Karpas-422 (cell line): ENCODE measurements around the gene PTK6. TPM values are rescaled to one million over a fixed set of nuclear protein-coding genes. Genes with fewer than 3 reads are reported as not detected.

Experiments used
- DNase-seq: peaks from one replicate; pipeline ENCODE4 v3.0.0-alpha.2; 2015
- H2AFZ ChIP-seq: fragments of 200-600 bp; sonication (generic); 2 replicates; pipeline ENCODE4 v1.6.1; 2014; ENCODE audit warnings: antibody characterized with exemption, low read length, mixed read lengths
- H3K27ac ChIP-seq: fragments of 200-600 bp; sonication (generic); 2 replicates; pipeline ENCODE4 v1.5.1; 2014; ENCODE audit warnings: mild to moderate bottlenecking, low read length, moderate library complexity
- H3K27me3 ChIP-seq: fragments of 200-600 bp; sonication (generic); 2 replicates; pipeline ENCODE4 v1.6.1; 2014; ENCODE audit warnings: low read length, mixed read lengths
- H3K36me3 ChIP-seq: fragments of 200-600 bp; sonication (generic); 2 replicates; pipeline ENCODE4 v1.6.1; 2014; ENCODE audit warnings: low read length, mixed read lengths; ENCODE audit not compliant: insufficient read depth
- H3K4me1 ChIP-seq: fragments of 200-600 bp; sonication (generic); 2 replicates; pipeline ENCODE4 v1.6.1; 2014; ENCODE audit warnings: mild to moderate bottlenecking, low read length, mixed read lengths
- H3K4me2 ChIP-seq: fragments of 200-600 bp; sonication (generic); 2 replicates; pipeline ENCODE4 v1.6.1; 2014; ENCODE audit warnings: low read length, low read depth, mild to moderate bottlenecking; ENCODE audit not compliant: poor library complexity, severe bottlenecking
- H3K4me3 ChIP-seq: fragments of 200-600 bp; sonication (generic); 2 replicates; pipeline ENCODE4 v1.5.1; 2014; ENCODE audit warnings: mild to moderate bottlenecking, antibody characterized with exemption, low read length, mixed read lengths
- H3K79me2 ChIP-seq: fragments of 200-600 bp; sonication (generic); 2 replicates; pipeline ENCODE4 v1.6.1; 2014; ENCODE audit warnings: mild to moderate bottlenecking, low read length, mixed read lengths
- H3K9ac ChIP-seq: fragments of 200-600 bp; sonication (generic); 2 replicates; pipeline ENCODE4 v1.6.0; 2014; ENCODE audit warnings: low read length
- H3K9me2 ChIP-seq: fragments of 200-600 bp; sonication (generic), shearing (Covaris generic); replicated peaks from 2 replicates; pipeline ENCODE4 v1.6.0; 2014; ENCODE audit warnings: mild to moderate bottlenecking, low read length, moderate library complexity; ENCODE audit not compliant: insufficient read depth
- H3K9me3 ChIP-seq: fragments of 300-700, 200-600 bp; sonication (generic); 2 replicates; pipeline ENCODE4 v1.6.1; 2014; ENCODE audit warnings: low read length, mixed read lengths
- H4K20me1 ChIP-seq: fragments of 200-600 bp; sonication (generic); 2 replicates; pipeline ENCODE4 v1.6.1; 2014; ENCODE audit warnings: mild to moderate bottlenecking, antibody characterized with exemption, low read length, low read depth; ENCODE audit not compliant: insufficient read depth
- total RNA-seq: library from RNA; depleted of rRNA; stranded (reverse); fragments of >200 nt; shearing (Covaris generic); gene quantifications from 2 replicates; pipeline ENCODE4 v1.2.3, GENCODE V29; 2014; ENCODE audit warnings: low replicate concordance; rRNA removed

Gene PTK6
- 0.51 TPM in 1 of 2 replicates, not detected in the other for total RNA-seq

- Histone ChIP-seq H3K9me2 (no peaks in the 10 kb centered on the region), H3K36me3 (no peaks in the 10 kb centered on the region), H3K4me2 (peak within 1 kb of the TSS; percentile 84), H3K9me3 (no peaks in the 10 kb centered on the region), H3K9ac (peak within 1 kb of the TSS; percentile 75), H3K79me2 (no peaks in the 10 kb centered on the region), H3K4me1 (peaks cover 23% of the 10 kb centered on the region), H2AFZ (peak within 1 kb of the TSS; percentile 57; the same call in 1 of the 2 replicates), H3K4me3 (peak within 1 kb of the TSS; percentile 68), H4K20me1 (0 out of 2 replicates have a peak, but pooled peaks cover 2% of the 10 kb centered on the region), H3K27me3 (no peaks in the 10 kb centered on the region), H3K27ac (peak within 1 kb of the TSS; percentile 35; the same call in 1 of the 2 replicates)
- peak; percentile 83 for DNase-seq
Observed at GRCh38 chr20:63536997-63537524, at the start of gene PTK6. TSS of gene PTK6 (minus strand) at chr20:63537376. CDS start at chr20:63537314, 62 bp downstream.

DNA sequence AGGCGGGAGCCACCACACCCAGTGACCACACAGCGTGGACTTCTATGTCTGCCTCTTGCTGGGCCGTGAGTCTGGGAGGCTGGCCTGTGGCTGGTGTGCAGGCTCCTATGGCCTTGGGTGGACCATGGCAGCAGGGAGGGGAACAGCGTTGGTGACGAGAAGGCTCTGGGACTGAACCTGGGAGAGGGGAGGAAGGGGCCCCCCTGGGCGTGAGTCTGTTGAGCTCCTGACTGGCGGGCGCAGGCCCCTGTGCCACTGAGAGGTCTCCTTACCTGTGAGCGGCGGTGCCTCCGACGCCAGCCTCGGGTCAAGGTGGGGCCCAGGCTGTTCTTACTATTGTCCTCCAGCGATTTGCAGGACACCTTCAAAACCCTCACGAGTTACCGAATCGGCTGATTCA lies 49.6 kb upstream of the PTK6 start:
- Histone ChIP-seq H3K27me3 (no peaks in the 10 kb centered on the region), H2AFZ (no peak overlapping the region), H4K20me1 (no peaks in the 10 kb centered on the region), H3K4me2 (no peak overlapping the region), H3K27ac (no peak overlapping the region), H3K4me1 (no peaks in the 10 kb centered on the region), H3K9ac (no peak overlapping the region), H3K4me3 (no peak overlapping the region), H3K36me3 (no peaks in the 10 kb centered on the region), H3K79me2 (no peaks in the 10 kb centered on the region), H3K9me3 (no peaks in the 10 kb centered on the region), H3K9me2 (no peaks in the 10 kb centered on the region)
- DNase-seq, result no peak

DNA sequence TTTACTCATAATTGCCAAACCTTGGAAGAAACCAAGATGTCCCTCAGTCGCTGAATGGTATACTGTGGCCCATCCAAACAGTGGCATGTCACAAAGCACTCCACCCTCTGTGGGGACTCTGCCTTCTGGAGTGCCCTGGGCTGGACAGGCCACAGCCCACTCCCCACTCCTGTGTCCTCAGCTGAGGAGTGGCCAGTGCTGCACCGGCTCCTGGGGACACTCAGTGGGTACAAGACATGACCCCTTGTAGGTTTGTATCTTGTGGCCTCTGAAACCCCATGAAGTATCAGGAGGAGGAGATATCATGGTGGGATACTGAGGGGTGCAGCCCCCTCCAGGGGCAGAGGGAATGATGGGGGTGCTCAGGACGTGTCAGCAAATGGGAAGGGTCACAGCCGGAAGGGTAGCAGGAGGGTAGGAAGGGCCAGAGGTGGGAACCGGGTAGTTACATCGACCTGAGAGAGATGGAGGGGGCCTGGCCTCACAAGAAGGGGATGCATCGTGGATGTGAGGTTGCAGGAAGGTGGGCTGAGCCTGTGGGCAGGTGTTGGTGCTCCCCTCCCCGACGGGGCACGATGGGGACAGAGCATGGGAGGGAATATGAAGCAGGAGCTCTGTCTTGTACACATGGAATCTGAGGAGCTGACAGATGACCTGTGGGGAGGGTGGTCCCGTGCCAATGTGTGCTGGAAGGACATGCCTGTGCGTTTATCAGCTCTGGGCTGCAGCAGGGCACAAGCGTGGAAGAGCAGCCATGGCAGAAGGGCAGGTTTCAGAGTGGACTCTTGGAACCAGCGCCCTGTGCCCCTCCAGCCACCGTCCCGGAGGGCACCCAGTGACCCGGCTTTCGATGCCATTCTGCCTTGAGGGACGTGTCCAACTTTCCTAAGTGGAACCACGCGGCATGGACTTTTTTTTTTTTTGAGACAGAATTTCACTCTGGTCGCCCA lies 48.7 kb upstream of the PTK6 start:
- H2AFZ ChIP-seq, result no peak overlapping the region

DNA sequence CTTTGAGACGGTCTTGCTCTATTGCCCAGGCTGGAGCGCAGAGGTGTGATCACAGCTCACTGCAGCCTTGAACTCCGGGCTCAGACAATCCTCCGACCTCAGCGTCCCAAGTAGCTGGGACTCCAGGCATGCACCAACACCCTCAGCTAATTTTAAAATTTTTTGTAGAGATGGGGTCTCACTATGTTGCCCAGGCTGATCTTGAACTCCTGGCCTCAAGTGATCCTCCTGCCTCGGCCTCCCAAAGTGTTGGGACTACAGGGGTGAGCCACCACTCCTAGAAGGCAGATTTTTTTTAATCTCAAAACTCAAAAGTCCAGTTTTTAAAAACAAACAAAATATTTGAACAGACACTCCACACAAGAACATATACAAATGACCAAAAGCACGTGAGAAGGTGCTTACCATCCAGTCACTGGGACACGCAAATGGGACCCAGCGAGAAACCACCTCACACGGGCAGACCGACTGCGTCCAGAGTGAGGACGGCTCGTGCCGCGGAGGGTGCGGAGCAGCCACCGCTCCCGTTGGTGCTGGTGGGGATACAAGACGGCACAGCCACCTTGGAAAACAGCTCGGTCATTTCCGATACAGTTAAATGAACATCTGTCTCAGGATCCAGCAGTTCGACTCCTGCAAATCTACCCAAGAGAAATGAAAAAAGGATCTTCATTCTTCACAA lies 45.3 kb upstream of the PTK6 start:
- no peaks in the 10 kb centered on the region for H3K79me2 ChIP-seq
- H3K9me2 ChIP-seq, result no peaks in the 10 kb centered on the region
- H3K36me3 ChIP-seq, result no peaks in the 10 kb centered on the region
- H3K4me2 ChIP-seq, result no peak overlapping the region
- H3K4me3 ChIP-seq, result no peak overlapping the region
- H3K27ac ChIP-seq, result no peak overlapping the region
- no peak for DNase-seq
- no peaks in the 10 kb centered on the region for H3K27me3 ChIP-seq
- no peak overlapping the region for H3K9ac ChIP-seq
- no peaks in the 10 kb centered on the region for H3K4me1 ChIP-seq
- H4K20me1 ChIP-seq, result peaks cover 9% of the 10 kb centered on the region; the same call in 1 of the 2 replicates
- no peak overlapping the region for H2AFZ ChIP-seq
- H3K9me3 ChIP-seq, result no peaks in the 10 kb centered on the region

More for the DNA sequence above, 48.7 kb upstream of the PTK6 start:
- Histone ChIP-seq H3K36me3 (no peaks in the 10 kb centered on the region), H3K9me3 (no peaks in the 10 kb centered on the region), H3K9ac (no peak overlapping the region), H3K27me3 (no peaks in the 10 kb centered on the region), H4K20me1 (peaks cover 6% of the 10 kb centered on the region; the same call in 1 of the 2 replicates), H3K4me1 (no peaks in the 10 kb centered on the region), H3K4me2 (no peak overlapping the region), H3K4me3 (no peak overlapping the region), H3K9me2 (no peaks in the 10 kb centered on the region), H3K79me2 (no peaks in the 10 kb centered on the region), H3K27ac (no peak overlapping the region)
- DNase-seq, result no peak

- Histone ChIP-seq H4K20me1 (peaks cover 9% of the 10 kb centered on the region; the same call in 1 of the 2 replicates), H3K79me2 (no peaks in the 10 kb centered on the region), H3K9me2 (no peaks in the 10 kb centered on the region), H2AFZ (no peak overlapping the region), H3K27ac (no peak overlapping the region), H3K36me3 (no peaks in the 10 kb centered on the region), H3K4me1 (no peaks in the 10 kb centered on the region), H3K9ac (no peak overlapping the region), H3K4me2 (no peak overlapping the region), H3K4me3 (no peak overlapping the region), H3K27me3 (no peaks in the 10 kb centered on the region), H3K9me3 (no peaks in the 10 kb centered on the region)
- DNase-seq, result peak; percentile 81
Observed at GRCh38 chr20:63580796-63581461, 43.8 kb upstream of the PTK6 start.

GRCh38 chr20:63579017-63579694 lies 42.0 kb upstream of the PTK6 start:
- Histone ChIP-seq H3K9me2 (no peaks in the 10 kb centered on the region), H3K27me3 (no peaks in the 10 kb centered on the region), H3K4me2 (no peak overlapping the region), H3K4me1 (peaks cover 5% of the 10 kb centered on the region), H2AFZ (no peak overlapping the region), H3K4me3 (no peak overlapping the region), H3K27ac (no peak overlapping the region), H3K79me2 (no peaks in the 10 kb centered on the region), H3K9ac (no peak overlapping the region), H4K20me1 (peaks cover 9% of the 10 kb centered on the region; the same call in 1 of the 2 replicates), H3K9me3 (no peaks in the 10 kb centered on the region), H3K36me3 (no peaks in the 10 kb centered on the region)
- no peak for DNase-seq

DNA sequence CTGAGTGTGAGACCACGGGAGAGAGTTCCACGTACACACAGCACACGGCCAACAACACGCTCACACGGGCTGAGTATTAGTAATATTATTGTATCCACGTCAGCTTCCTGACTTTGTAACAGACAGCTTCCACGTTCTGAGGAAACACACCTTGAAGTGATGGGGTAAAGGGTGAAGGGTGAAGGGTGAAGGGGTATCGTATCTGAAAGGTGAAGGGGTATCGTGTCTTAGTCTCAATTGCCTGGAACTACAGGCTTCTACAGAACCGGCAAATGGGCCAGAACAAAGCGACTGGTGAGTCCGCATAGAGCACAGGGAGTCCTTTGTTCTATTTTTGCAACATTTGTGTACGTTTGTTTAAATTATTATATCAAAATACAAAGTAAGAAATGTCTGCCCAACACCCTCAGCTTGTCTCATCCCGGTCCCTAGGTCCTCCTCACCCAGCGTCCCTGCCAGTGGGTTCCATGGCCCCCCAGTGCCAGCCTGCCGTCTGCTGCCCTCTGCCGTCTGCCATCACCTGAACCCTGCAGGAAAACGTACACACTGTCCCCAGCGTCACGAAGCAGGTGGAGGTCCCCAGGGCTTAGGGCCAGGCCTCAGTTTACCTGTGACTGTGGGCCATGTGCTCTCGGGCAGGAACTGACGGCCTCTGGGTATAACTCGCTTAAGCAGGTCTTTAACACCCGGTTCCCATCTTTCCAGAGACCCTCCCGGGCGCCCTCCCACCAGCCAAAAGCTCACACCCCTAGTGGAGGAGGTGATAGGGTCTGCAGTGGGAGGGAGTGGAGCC lies 41.2 kb upstream of the PTK6 start:
- Histone ChIP-seq H3K4me1 (peaks cover 7% of the 10 kb centered on the region), H3K27me3 (no peaks in the 10 kb centered on the region), H3K9me3 (no peaks in the 10 kb centered on the region), H3K27ac (no peak overlapping the region), H3K4me3 (no peak overlapping the region), H3K36me3 (no peaks in the 10 kb centered on the region), H3K9me2 (no peaks in the 10 kb centered on the region), H3K79me2 (no peaks in the 10 kb centered on the region), H3K9ac (no peak overlapping the region), H4K20me1 (peaks cover 11% of the 10 kb centered on the region; the same call in 1 of the 2 replicates), H3K4me2 (no peak overlapping the region), H2AFZ (no peak overlapping the region)
- DNase-seq, result no peak
